ENCODE data around the gene HMX1.
A peak's percentile ranks its signal among the peaks of the same experiment; 100 is the strongest.

HMX1 gene

DNA sequence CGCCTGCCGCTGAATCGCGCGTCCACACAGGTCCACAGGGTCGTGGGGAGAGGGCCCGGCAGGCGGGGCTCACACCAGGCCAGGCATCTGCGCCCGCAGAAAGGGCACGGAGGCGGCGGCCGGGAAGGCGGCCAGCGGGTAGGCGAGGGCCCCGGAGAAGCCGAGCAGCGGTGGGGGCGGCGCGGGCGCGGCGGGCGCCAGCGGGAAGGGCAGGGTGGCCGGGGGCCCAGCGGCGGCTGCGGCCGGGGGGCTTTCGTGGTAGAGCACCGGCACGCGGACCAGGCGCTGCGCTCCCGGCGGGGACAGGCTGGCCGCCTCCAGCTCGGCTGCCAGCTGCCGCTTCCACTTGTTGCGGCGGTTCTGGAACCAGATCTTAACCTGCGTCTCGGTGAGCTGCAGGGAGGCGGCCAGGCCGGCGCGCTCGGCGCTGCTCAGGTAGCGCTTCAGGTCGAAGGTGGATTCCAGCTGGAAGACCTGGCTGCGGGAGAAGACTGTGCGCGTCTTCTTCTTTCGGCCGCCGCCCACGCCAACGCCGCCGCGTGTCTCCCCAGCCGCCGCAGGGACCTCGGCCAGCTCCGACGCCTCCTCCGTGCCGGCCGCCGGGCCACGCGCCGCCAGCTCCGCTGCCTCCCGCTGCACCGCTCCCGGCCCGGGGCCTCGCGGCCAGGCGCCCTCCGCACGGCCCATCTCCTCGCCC, 3.9 kb downstream of the HMX1 start:
- DNase-seq: no peak

DNA sequence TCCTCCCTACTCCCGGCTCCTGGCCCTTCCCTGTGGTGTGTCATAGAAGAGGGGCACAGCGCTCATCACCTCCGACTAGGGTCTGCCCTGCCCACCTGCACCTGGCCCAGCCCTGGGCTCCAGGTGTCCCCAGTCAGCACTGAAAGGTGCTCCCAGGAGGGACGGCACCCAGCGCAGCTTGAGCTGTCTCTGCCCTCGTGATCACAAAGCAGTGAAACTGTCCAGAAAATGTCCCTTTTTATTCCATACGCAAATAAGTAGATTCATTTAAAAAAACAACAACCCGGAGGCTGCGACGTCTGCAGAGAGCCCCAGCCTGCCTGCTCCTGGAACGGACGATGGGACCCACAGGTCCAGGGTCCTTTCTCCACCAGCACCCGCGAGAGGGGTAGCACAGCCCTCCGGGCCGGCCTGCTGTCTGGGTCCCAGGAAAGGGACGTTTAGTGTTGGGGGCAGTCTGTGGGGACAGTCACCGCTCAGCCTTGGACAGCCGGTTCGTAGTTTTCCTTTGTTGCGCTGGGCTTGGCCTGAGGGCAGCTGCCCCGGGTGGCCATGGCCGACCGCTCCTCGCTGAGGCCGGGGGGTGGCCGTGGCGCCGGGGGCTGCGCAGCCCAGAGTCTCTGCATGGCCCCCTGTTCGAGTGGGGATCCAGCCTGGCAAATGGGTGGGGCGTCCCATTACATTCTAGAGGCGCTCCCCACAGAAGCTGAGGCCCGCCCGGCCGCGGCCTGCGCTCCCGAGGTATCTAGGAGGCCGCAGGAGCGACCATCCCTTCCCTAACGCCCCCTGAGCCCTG, 4.6 kb downstream of the HMX1 start:
- DNase-seq: no peak

DNA sequence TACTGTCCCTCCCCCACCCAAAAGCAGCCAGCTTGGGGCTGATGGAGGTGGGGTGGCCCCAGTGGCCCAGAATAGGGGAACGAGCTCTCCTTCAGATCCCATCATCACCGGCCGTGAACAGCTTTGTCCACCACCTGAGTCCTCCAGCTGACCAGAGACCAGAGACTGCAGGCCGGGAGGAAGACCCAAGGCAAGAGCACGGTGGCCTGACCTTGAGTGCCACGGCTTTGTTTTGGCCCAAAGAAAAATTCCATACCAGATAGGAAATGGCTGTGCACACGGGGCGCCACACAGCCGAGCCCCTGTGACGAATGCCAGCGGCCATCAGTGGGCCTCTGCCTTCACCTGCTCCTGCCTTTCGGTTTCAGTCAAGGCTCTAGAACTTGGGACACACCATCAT, 5.2 kb downstream of the HMX1 start:
- no peak for DNase-seq

DNA sequence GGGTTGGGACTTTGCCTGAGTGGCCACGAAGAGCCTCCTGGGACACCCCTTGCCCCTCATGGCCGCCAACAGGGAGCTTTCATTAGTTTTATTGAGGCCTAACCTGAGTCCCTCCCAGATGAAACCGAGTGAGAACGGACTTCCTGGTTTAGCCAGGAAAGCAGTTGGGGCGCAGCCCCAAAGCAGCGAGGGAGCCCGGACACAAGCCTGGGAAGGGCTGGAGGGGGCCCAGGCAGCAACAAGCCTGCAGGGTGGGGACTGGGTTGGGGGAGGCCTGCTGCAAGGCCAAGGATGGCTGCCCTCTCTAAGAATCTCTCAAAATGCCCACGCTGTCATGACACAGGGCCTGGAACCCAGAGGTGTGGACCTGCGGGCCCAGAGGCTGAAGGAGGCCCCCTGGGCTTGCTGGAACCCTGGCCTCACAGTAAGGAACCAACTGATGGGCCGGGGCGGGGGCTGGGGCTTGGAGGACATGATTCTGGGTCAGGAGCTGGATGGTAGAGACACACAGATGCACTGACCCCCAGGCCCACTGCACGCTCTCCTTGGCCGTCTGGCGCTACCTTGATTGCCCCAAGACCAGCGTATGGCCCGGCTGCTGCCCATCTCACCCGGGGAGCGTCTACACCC, 5.8 kb downstream of the HMX1 start:
- DNase-seq: no peak

DNA sequence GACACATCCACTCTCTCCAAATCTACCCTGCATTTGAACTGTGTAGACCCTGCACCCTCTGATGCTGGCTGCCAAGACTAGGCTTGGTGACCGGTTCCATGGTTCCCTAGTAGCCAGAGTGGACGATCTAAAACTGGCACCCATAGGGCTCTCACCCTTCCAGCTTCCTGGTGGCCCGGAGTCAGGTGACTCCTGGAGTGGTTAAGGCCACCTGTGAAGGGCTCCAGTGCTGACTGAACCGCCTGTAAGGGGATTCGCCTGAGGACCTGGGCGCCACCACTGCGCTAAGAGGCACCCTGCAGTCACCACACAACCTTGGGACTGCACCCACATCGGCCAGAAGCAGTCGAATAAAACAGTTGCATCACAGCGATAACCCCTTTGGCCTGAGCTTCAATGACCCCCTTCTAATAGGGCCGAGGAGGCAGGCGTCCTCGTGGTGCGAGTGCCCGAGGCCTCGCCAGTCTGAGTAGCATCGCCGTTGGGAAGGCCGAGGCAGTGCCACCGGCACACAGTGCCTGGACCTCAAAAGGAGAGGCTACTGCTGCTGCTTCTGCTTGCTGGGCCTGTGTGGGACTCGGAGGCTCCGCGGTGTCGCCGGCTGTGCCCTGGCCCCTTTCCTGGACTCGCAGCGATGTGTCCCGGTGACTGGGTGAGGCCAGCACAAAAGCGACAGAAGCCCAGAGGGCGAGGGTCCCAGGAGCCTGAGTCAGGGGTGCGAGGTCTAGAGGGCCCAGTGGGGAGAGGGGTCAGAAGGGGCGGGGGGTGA, 6.5 kb downstream of the HMX1 start:
- DNase-seq: no peak

DNA sequence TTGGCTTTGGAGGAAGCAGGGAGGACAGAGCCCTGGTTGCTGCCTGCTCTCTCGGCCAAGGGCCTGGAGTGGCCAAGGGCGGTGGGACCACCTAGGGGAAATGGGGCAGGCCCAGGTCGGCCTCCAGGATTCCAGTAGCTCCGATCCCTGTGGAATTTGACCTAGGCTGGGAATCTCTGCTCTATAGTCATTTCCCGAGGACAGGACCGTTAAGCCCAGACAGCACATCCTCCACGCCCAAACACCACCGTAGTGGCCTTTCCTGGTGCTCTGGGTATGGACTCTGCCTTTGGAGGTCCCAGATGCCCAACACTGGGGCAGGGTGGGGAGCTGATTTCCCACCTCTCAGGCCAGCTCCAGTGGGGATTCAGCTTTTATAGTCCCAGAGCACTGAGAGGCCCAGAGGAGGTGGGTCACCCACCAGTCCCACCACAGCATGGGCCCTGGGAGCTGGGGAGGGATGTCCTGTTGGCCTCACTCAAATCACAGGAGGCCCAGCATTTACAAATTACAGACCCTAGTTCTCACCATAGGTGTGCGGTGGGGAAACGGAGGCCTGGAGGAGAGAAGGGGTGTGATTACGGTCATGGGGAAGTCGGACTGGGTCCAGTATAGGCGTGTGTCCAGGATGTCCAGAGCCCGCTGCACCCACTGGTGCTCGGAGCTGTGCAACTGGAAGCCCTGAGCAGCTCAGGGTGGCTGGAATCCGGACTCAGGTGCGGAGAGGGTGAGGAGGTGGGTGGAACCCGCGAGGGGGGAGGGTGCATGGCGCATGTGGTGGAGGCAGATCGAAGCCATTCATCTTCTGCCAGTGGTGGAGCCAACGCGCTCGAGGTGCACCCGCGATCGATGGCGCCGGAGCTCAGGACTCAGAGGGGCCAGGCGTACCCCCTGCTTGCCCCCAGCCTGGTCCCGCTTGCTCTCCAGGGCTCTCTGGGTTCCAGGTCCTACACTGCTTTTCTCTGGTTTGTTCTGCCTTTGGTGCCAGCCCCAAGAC, 7.7 kb downstream of the HMX1 start:
- no peak for DNase-seq

DNA sequence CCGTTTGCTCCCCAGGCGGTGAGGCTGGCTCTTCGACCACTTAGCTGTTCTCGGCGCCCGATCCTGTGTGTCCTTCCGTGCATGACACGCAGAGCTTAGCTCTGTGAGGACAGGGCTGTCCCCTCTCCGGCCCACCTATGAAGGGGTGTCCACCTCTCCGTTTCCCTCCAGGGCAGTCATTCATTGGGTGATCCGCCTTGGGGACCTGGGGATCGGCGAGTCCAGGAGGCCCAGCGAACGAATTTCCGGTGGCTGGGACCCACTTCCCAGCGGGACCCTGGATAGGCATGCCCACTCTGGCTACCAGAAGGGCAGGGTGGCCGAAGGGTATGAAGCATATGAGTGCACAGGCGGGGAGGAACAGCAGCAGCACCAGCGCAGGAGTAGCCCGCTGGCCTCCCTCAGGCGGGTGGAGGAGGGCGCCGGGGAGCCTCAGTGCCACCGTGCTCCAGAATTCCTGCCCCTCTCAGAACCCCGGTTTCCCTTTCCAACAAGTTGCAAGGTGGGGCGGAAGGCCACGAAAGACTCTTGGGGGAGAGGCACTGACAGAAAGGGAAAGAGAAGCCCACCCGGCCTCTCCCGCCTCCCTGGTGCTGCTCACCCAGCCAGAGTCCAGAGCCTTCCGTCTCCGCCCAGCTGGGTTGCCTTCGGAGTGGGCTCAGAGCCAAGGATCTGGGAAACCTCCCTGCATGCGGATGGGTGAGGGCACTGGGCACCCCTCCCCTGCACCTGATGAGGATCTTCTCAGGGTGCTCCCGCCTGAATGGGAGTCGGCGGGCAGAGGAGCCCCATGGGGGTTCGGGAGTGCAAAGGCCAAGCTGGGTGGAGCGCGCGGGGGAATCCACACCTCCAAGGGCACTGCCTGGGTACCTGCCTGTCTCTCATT, 8.6 kb downstream of the HMX1 start:
- no peak for DNase-seq

DNA sequence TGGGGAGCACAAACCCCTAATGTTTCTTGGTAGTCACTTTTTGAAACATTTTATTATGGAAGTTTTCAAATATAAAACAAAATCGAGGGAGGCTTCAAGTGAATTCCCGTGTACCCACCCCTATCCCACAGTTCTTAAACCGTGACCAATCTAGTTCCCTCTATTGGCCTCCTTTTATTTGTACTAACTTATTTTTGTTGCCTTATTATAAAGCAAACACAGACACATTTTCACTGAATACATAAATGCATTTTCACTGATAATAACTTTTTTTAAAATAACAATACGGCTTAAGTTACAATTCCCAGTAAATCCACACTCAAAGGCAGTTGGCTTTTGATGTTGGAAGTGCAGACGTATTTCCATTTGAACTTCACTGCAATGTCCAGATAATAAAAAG, 9.3 kb downstream of the HMX1 start:
- DNase-seq: no peak

DNA sequence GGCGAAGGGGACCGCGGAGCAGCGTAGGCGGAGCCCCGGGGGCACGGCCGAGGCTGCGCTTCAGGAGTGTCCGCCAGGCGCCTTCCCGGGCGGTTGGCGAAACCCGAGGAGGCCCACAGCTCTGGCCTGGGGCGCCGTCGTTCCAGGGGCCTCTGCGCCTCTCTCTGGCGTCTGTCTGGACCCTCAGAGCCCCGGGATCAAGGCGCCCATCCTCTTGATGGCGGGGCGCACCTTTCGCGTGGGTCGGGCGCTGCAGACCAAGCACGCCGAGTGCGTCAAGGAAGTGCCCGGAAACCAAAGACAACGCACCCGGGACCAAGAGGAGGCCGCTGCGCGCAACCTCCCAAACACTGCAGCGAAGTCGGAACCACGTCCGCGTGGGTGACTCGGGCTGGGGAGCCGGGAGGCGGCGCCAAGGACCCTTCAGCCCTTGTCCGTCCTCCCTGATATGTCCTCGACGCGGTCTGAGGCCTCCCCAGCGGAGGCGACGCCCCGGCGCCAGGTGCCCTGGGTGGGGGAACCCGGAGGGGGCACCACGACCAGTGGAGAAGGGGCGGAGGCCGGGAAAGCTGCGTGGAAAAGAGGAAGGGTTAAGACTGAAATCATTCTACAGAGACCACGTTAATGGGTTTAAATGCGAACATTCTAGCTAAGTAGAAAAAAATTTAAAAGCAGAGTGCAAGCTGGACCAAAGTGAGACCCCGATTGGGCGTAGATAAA, 9.9 kb downstream of the HMX1 start:
- DNase-seq: no peak

DNA sequence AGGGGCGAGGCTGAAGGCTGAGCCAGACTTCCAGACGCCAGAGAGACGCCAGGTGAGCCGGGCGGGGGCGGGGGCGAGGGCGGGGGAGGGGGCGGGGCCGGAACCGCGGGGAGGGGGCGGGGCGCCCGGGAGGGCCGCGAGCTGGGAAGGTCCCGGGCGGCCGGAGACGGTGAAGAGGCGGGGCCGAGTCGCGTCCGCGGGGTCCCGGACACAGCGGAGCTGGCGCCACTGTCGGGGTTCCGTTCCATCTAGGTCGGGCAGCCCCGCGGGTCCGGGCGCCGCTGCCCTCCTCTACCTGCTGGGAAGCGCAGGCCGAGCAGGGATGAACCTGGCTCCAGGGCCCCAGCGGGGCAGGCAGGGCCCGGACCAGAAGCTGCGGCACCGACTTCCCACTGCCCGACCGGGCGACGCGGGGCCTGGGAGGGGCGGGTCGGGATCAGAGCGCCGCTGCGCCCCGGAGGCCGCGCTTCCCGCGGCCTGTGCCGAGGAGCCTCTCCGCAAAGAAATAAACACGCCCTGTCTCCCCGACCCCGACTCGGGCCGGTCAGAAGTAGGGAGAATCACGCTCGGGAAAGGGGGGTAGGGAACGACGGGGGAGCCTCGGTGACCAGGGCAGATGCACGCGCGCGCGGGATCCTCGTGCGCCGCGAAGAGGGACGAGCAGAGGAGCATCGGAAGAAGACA, 10.6 kb downstream of the HMX1 start:
- DNase-seq: no peak

DNA sequence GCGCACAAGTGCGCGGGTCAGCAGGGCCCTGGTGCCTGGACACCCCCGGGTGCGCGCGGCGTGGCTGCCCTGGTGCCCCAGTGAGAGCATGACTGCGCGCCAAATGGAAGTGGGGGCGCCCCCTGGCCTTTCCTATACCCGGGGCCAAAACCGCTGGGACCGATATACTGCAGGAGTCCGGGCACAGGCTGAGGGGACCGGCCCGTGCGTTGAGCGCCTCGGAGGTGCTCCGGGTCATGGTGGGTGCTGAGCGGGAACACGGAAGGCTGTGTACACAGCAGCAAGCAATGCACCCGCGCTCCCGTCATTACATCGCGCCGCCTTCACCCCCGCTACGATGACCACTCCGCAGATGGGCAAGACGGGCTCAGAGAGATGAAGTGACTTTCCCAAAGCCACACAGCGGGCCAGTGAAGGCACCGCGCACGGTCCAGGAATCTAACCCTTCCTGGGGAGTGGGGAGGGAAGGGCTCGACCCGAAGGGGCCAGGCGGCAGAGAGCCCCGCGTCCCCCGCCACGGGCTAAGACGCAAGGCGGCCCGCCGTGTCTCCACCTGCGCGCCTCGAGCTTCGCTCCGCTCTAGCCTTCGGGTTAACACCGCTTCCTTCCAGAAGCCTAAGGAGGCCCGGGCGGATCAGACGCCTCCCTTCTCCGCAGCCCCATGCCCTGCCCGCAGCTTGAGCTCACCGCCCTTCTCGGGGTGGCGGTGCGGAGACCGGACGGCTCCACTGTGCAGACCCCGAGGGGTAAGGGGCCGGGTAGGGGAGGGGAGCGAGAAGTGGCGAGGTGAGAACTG, 11.3 kb downstream of the HMX1 start:
- DNase-seq: peak in 1 of 2 experiments; percentile 27

DNA sequence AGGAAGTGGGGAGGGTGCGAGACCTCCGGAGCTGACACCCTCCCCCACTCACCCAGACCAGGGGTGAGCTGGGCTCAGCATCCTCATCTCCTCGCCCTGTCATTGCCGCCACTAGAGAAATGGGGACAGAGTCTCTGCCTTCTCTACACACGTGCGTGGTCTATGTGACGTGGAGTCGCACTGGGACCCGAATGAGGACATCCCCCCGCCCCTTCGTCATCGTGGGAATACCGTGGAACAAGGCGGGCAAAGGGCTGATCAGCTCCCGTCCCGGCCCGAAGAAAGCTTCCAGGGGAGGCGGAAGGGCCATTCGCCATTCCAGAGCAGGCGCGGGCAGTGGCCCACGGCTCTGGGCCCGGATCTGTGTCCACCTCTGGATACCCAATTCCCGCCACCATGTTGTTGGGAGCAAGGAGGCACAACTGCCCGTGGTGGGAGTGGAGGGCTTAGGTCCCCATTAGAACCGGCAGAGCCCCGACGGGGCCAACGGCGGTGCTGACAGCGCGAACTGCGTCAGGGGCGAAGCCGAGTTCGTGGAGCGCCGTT, 12.0 kb downstream of the HMX1 start:
- DNase-seq: peak in 1 of 2 experiments; percentile 18

DNA sequence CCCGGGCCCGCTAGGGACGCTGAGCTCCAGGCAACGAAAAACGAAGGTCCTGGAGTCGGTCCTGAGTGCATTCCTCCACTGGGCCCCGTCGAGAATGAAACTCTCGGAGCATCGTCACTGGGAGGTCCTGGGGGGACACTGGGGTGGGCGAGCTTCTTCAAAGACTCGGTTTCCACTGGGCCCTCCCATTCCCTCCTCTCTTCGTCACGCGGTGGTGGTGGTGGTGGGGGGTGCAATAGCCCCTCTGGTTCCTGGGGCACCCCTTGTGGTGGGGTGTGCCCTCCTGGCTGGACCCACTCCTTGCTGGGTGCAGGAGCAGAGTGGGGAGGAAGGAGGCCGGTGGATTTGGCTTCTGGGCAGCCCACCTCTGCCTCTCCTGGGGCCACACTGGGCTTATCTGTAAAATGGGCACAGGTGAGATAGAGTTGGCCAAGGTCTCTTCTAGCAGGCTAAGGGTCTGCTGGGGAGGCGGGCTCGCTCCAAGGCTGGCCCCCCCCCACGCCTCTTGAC, 12.9 kb downstream of the HMX1 start:
- DNase-seq: peak in 1 of 2 experiments; percentile 22

DNA sequence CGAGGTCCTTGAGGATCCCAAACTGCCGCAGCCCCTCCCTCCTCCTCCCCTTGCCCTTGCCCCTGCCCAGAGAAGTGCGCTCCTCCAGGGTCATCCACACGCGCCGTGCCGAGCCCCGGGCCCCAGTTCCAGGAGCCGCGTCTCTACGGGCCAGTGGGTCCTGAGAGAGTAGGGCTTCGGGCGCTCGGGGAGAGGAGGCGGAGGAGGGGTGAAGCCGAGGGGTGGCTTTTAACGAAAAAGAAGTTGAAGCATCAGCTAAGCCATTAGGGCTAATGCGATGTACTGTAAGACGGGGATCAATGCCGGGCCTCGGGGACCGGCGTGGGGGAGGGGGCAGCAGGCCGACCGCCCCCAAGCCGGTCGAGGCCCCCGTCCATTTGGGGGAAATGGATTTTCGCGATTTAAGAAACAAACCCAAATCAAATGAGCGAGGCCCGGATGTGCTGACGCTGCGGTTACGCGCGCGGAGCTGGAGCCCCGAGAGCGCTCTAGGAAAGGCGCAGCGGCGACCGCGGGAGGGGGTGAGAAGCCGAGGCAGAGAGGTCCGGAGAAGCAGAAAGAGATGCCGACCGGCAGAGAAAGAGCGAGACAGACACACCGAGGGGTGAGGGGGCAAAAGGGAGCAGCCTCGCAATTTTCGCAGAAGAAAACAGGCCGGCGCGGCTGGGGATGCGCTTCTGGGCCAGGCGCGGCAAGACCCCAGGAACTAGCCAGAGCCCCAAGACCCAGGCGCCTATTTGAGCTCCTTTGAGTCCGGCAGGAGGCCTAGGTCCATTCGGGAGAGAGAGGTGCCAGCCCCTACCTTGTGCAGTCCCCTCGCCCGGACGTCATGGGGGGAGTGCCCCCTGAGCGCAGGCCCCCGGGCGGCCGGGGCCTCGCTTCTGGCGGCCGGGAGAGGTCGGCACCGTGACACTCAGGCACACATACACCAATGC, 13.6 kb downstream of the HMX1 start:
- DNase-seq: peak in 1 of 2 experiments; percentile 35

DNA sequence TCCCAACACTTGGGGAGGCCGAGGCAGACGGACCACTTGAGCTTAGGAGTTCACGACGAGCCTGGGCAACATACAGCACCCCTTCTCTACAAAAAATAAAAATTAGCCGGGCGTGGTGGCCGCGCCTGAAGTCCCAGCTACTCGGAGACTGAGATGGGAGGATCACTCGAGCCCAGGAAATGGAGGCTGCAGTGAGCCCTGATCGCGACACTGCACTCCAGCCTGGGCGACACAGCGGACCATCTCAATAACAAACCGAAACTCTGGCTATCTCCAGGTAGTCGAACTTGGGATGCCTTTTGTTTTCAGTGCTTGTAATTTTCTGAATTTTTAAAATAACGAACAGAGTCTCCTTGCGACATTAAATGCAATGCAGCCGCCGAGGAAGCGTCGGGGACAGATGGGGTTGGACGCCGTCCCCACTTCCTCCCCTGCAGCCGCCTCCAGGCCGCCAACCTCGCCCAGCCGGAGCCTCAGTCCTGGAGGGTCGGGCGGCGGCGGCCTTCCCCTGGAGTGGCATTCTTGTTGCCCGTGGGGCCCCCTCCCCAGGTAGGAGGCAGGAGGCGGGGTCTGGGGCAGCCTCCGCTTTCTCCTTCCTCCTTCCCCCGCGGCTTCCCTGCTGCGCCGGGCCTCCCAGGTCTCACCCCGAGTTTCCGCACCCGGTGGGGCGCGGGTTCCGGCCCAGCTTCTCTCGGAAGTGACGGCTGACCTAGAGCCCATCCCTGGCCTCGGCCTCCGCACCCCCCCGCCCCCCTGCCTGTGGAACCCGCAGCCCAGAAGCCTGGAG, 14.6 kb downstream of the HMX1 start:
- DNase-seq: peak in 1 of 2 experiments; percentile 17

DNA sequence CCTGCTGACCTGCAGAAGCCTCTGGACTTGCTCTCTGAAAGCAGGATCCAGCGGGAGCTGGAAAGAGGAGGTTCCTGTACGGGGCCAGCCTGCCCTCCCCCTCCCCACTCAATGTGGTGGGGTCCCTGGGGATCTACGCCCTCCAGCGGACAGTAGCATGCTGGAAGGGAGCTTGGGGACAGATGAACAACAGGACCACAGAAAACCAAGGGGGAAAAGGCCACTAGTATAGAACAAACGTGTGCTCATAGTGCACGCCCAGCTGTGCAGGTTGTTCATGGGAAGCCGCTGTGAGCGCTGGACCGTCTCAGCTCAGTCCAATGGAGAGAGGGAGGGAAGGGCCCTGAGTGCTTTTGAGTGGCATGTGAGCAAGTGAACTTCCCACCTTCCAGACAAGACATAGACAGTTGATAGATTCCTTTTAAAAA, 15.8 kb downstream of the HMX1 start:
- DNase-seq: no peak

Measured in activated T-cell treated with anti-CD3 and anti-CD28 coated beads, Interleukin-2, amount 50 U/mL, for 48 hours (primary cell).